Stimulated activated CD4-positive, alpha-beta T cell treated with anti-CD3 and anti-CD28 coated beads, Interleukin-2, amount 100 ng/mL, for 24 hours (primary cell): ENCODE data around the gene CMTM2.

ENCODE experiments used
- DNase-seq, 2 donors: peaks; one replicate each; pipeline ENCODE4 v3.0.0-alpha.2; 2020

Gene CMTM2

GRCh38 chr16:66637806-66638205 is 58.5 kb downstream of the CMTM2 start:
- no peak for DNase-seq
